Natural killer cell (primary cell): ENCODE measurements around the gene NID1. TPM values are rescaled to one million over a fixed set of nuclear protein-coding genes. Genes with fewer than 3 reads are reported as not detected.

ENCODE experiments used
- ATAC-seq, 3 donors: fragments of 150-1000 bp in 2 of 3; fragments of 200-7000 bp in 1 of 3; cut with Tn5 transposase; 1 replicate in 1 of 3; 2 replicates in 2 of 3; pipeline ENCODE4 v1.10.0; 2021; ENCODE audit warnings: mild to moderate bottlenecking in 2 of 3, moderate library complexity in 2 of 3
- DNase-seq, 2 donors: peaks; one replicate each; pipeline versions ENCODE4 v3.0.0 to v3.0.0-alpha.2; 2013 to 2021; ENCODE audit warnings: mixed read lengths in 1 of 2
- H3K27ac ChIP-seq: one replicate; pipeline ENCODE4 v1.5.1; 2013; ENCODE audit warnings: mild to moderate bottlenecking, low read length
- H3K27me3 ChIP-seq: one replicate; pipeline ENCODE4 v1.6.1; 2013; ENCODE audit warnings: low read length; ENCODE audit not compliant: control insufficient read depth, insufficient read depth
- H3K36me3 ChIP-seq: one replicate; pipeline ENCODE4 v1.6.1; 2013; ENCODE audit warnings: low read length; ENCODE audit not compliant: control insufficient read depth, insufficient read depth
- H3K4me1 ChIP-seq: one replicate; pipeline ENCODE4 v1.6.1; 2013; ENCODE audit warnings: low read length; ENCODE audit not compliant: control insufficient read depth, insufficient read depth
- H3K4me3 ChIP-seq: one replicate; pipeline ENCODE4 v1.5.1; 2013; ENCODE audit warnings: low read length
- H3K9me3 ChIP-seq: one replicate; pipeline ENCODE4 v1.6.1; 2013; ENCODE audit warnings: low read length; ENCODE audit not compliant: control insufficient read depth, insufficient read depth
- H3K27ac Mint-ChIP-seq, 2 donors: one replicate each; pipeline ENCODE4 v1.8.0; 2022; ENCODE audit warnings: mild to moderate bottlenecking in 2 of 2, mixed read lengths in 2 of 2, moderate library complexity in 1 of 2
- H3K27me3 Mint-ChIP-seq, 2 donors: one replicate each; pipeline ENCODE4 v1.8.0; 2022; ENCODE audit warnings: low read depth in 2 of 2, mixed read lengths in 2 of 2
- H3K36me3 Mint-ChIP-seq: one replicate; pipeline ENCODE4 v1.8.0; 2022; ENCODE audit warnings: mixed read lengths
- H3K4me1 Mint-ChIP-seq, 2 donors: one replicate each; pipeline ENCODE4 v1.8.0; 2022; ENCODE audit warnings: mixed read lengths in 2 of 2
- H3K4me3 Mint-ChIP-seq: one replicate; pipeline ENCODE4 v1.8.0; 2022; ENCODE audit warnings: mild to moderate bottlenecking, moderate library complexity, mixed read lengths
- H3K9me3 Mint-ChIP-seq, 2 donors: one replicate each; pipeline ENCODE4 v1.8.0; 2022; ENCODE audit warnings: mixed read lengths in 2 of 2
- CTCF ChIP-seq: fragments of 200-600 bp; IDR thresholded peaks from one replicate; pipeline ENCODE4 v1.8.0; 2022; ENCODE audit warnings: antibody characterized with exemption
- WGBS: methylation state at CpG from one replicate; pipeline ENCODE4 v1.1.7; 2013; ENCODE audit warnings: missing lambda C conversion rate; ENCODE audit not compliant: insufficient coverage; 5-methylcytosine and 5-hydroxymethylcytosine counted together
- intact Hi-C: fragments of 100-400 bp; cut with micrococcal nuclease; formaldehyde crosslinking; loops from one replicate; pipeline ENCODE4 v1.14.2; 2022
- total RNA-seq, 4 donors: library from RNA; stranded (reverse); fragments of 120-200 nt in 1 of 4; gene quantifications; one replicate each; pipeline versions ENCODE4 v1.2.3 to v1.2.4, GENCODE V29; 2013 to 2022

NID1 gene
- total RNA-seq, 3 donors from 2014 or later (not counting 1 experiment from before 2014, with no cell fraction given) = 0.32 to 0.92 (median 0.85) TPM

- H3K27ac Mint-ChIP-seq = no peak overlapping the region
- 90% methylated on average over 7 of the region's 7 CpGs for WGBS
Observed at GRCh38 chr1:235992868-235993267, 72.0 kb downstream of the NID1 start.

GRCh38 chr1:235992346-235992745 is 72.5 kb downstream of the NID1 start:
- H3K27me3 Mint-ChIP-seq = peaks cover 7 to 23% of the 10 kb centered on the region in 2 donors
- 90% methylated on average over 13 of the region's 13 CpGs for whole genome bisulfite sequencing
- H3K36me3 Mint-ChIP-seq = no peaks in the 10 kb centered on the region
- Histone ChIP-seq H3K27ac (no peak overlapping the region), H3K4me3 (no peak overlapping the region), H3K9me3 (peaks cover 3% of the 10 kb centered on the region), H3K36me3 (no peaks in the 10 kb centered on the region), H3K4me1 (no peaks in the 10 kb centered on the region), H3K27me3 (no peaks in the 10 kb centered on the region)
- H3K9me3 Mint-ChIP-seq = peaks cover 0 to 4% of the 10 kb centered on the region in 2 donors
- H3K4me3 Mint-ChIP-seq = no peak overlapping the region
- H3K4me1 Mint-ChIP-seq = no peaks in the 10 kb centered on the region
- no peak for TF ChIP-seq CTCF
- intact Hi-C loops = no loop called here
- DNase-seq = no peak
- ATAC-seq = no peak
- no peak overlapping the region for H3K27ac Mint-ChIP-seq

More at GRCh38 chr1:235992868-235993267, 72.0 kb downstream of the NID1 start:
- Histone ChIP-seq H3K27me3 (no peaks in the 10 kb centered on the region), H3K4me3 (no peak overlapping the region), H3K27ac (no peak overlapping the region), H3K4me1 (peaks cover under 1% of the 10 kb centered on the region), H3K36me3 (no peaks in the 10 kb centered on the region), H3K9me3 (peaks cover 3% of the 10 kb centered on the region)
- Mint-ChIP-seq H3K4me1 (no peaks in the 10 kb centered on the region), H3K27me3 (peaks cover 7 to 18% of the 10 kb centered on the region in 2 donors), H3K9me3 (peaks cover 0 to 4% of the 10 kb centered on the region in 2 donors), H3K36me3 (no peaks in the 10 kb centered on the region), H3K4me3 (no peak overlapping the region)
- DNase-seq (no peak), ATAC-seq (no peak)
- intact Hi-C loops = no loop called here
- no peak for TF ChIP-seq CTCF

- Mint-ChIP-seq H3K9me3 (peaks cover 0 to 4% of the 10 kb centered on the region in 2 donors), H3K27ac (no peak overlapping the region), H3K27me3 (peaks cover 7 to 25% of the 10 kb centered on the region in 2 donors), H3K36me3 (no peaks in the 10 kb centered on the region), H3K4me3 (no peak overlapping the region), H3K4me1 (no peaks in the 10 kb centered on the region)
- Histone ChIP-seq H3K36me3 (no peaks in the 10 kb centered on the region), H3K9me3 (peaks cover 3% of the 10 kb centered on the region), H3K4me3 (no peak overlapping the region), H3K27ac (no peak overlapping the region), H3K27me3 (no peaks in the 10 kb centered on the region), H3K4me1 (no peaks in the 10 kb centered on the region)
- no peak for DNase-seq
- ATAC-seq = no peak
- whole genome bisulfite sequencing = 78% methylated on average over 3 of the region's 3 CpGs
- no peak for TF ChIP-seq CTCF
- intact Hi-C loops = no loop called here
Observed at GRCh38 chr1:235990330-235990795, 74.5 kb downstream of the NID1 start.

- H3K27me3 ChIP-seq = no peaks in the 10 kb centered on the region
- DNase-seq (no peak), ATAC-seq (no peak)
- H3K4me3 ChIP-seq = no peak overlapping the region
- H3K4me1 ChIP-seq = no peaks in the 10 kb centered on the region
- no peaks in the 10 kb centered on the region for H3K4me1 Mint-ChIP-seq
- TF ChIP-seq CTCF = no peak
- H3K36me3 ChIP-seq = no peaks in the 10 kb centered on the region
- intact Hi-C loops = no loop called here
- no peaks in the 10 kb centered on the region for H3K36me3 Mint-ChIP-seq
- peaks cover 3% of the 10 kb centered on the region for H3K9me3 ChIP-seq
- no CpG with 5 or more reads among the region's 1 CpG for WGBS
- H3K27ac ChIP-seq = no peak overlapping the region
- H3K27me3 Mint-ChIP-seq = peaks cover 7 to 25% of the 10 kb centered on the region in 2 donors
- no peak overlapping the region for H3K4me3 Mint-ChIP-seq
- no peak overlapping the region for H3K27ac Mint-ChIP-seq
- H3K9me3 Mint-ChIP-seq = peaks cover 0 to 4% of the 10 kb centered on the region in 2 donors
Observed at GRCh38 chr1:235989105-235989504, 75.8 kb downstream of the NID1 start.
